ACC112 (cell line): ENCODE measurements around the gene AFF1.

Source experiments
- H2AFZ ChIP-seq: fragments of 200-600 bp; sonication (generic); one replicate; pipeline ENCODE4 v1.6.0; 2017; ENCODE audit warnings: antibody characterized with exemption, low read length; ENCODE audit not compliant: unreplicated experiment
- H3K27ac ChIP-seq: fragments of 200-600 bp; sonication (generic); 2 replicates; pipeline ENCODE4 v1.5.1; 2014; ENCODE audit warnings: low read depth, mild to moderate bottlenecking, antibody characterized with exemption, low read length, moderate library complexity
- H3K27me3 ChIP-seq: fragments of 200-600 bp; sonication (generic); 2 replicates; pipeline ENCODE4 v1.6.1; 2014; ENCODE audit warnings: mild to moderate bottlenecking, antibody characterized with exemption, low read length, moderate library complexity, mixed read lengths; ENCODE audit not compliant: insufficient read depth
- H3K36me3 ChIP-seq: fragments of 200-600 bp; sonication (generic); 2 replicates; pipeline ENCODE4 v1.6.1; 2016; ENCODE audit warnings: mild to moderate bottlenecking, antibody characterized with exemption, low read length, moderate library complexity, mixed read lengths; ENCODE audit not compliant: insufficient read depth
- H3K4me1 ChIP-seq: fragments of 200-600 bp; sonication (generic); one replicate; pipeline ENCODE4 v1.6.1; 2016; ENCODE audit warnings: low read length, mixed read lengths; ENCODE audit not compliant: insufficient read depth, unreplicated experiment, control insufficient read depth
- H3K4me3 ChIP-seq: fragments of 200-600 bp; sonication (generic); 2 replicates; pipeline ENCODE4 v1.5.1; 2014; ENCODE audit warnings: mild to moderate bottlenecking, low read depth, low read length
- H3K79me2 ChIP-seq: fragments of 200-600 bp; sonication (generic); one replicate; pipeline ENCODE4 v1.6.0; 2016; ENCODE audit warnings: low read length; ENCODE audit not compliant: control insufficient read depth, unreplicated experiment, insufficient read depth

The AFF1 gene

DNA sequence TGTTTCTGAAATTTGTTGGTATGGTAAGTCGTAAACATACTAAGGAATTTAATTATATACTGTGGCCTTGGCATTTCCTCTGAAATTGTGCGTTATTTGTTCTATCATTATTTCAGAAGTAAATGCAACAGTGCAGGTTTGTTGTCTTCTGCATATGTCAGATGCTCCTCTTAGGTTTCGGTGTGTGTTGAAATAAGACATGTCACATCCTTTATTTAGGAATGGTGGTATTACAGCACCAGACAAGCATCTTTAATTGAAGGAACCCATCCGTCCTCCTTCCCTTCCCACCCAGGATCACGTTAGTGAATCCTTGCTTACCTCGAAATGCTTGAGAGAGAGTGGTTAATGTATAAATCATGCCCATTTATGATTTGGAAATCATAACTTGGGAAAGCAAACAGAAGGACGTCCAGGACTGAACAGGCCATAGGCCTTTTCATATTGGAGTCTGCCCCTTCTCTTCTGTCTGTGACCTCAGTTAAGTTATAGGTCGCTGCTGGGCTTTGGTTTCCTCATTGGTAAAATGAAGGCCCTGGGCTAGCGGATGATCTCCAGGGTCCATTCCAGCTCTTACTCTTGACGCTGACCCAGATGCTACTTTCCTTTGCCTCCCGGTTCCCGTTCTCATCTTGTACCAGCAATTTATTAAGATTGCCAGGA is 151.5 kb downstream of the AFF1 start:
- H3K27me3 ChIP-seq = no peaks in the 10 kb centered on the region
- no peak overlapping the region for H3K27ac ChIP-seq
- no peak overlapping the region for H2AFZ ChIP-seq
- H3K4me3 ChIP-seq = no peak overlapping the region
- peaks cover 10% of the 10 kb centered on the region for H3K4me1 ChIP-seq
- peaks cover 30% of the 10 kb centered on the region for H3K36me3 ChIP-seq
- H3K79me2 ChIP-seq = peaks cover 29% of the 10 kb centered on the region

DNA sequence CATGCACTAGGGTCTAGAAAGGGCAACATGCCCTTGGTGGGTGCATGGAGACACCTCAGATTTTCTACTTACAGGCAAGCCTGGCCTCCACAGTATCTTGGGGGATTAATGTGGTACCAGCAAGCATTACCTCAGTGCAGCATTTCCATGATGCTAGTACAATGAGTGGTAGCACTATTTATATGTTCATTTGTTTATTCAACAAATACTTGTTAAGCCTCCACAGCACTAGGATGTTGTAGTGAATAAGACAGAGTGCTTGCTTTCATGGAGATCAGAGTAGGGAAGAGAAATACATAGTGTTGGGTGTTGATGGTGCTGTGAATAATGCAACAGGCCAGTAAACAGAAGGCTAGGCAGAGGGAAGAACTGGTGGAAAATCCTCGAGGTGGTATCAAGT is 152.2 kb downstream of the AFF1 start:
- H3K27me3 ChIP-seq = no peaks in the 10 kb centered on the region
- no peak overlapping the region for H2AFZ ChIP-seq
- peaks cover 22% of the 10 kb centered on the region for H3K79me2 ChIP-seq
- H3K36me3 ChIP-seq = peaks cover 33% of the 10 kb centered on the region
- peaks cover 6% of the 10 kb centered on the region for H3K4me1 ChIP-seq
- no peak overlapping the region for H3K27ac ChIP-seq
- H3K4me3 ChIP-seq = no peak overlapping the region

- no peak overlapping the region for H2AFZ ChIP-seq
- H3K4me1 ChIP-seq = peaks cover 7% of the 10 kb centered on the region
- H3K4me3 ChIP-seq = no peak overlapping the region
- H3K27me3 ChIP-seq = no peaks in the 10 kb centered on the region
- H3K36me3 ChIP-seq = peaks cover 33% of the 10 kb centered on the region
- H3K79me2 ChIP-seq = peaks cover 22% of the 10 kb centered on the region
- no peak overlapping the region for H3K27ac ChIP-seq
Measured at GRCh38 chr4:87087420-87087819, 152.6 kb downstream of the AFF1 start.

- Histone ChIP-seq H3K27me3 (no peaks in the 10 kb centered on the region), H3K27ac (no peak overlapping the region), H3K36me3 (peaks cover 33% of the 10 kb centered on the region), H3K4me3 (no peak overlapping the region), H3K79me2 (peaks cover 15% of the 10 kb centered on the region), H2AFZ (no peak overlapping the region), H3K4me1 (peaks cover 15% of the 10 kb centered on the region)
Measured at GRCh38 chr4:87088186-87088585, 153.4 kb downstream of the AFF1 start.

- no peak overlapping the region for H2AFZ ChIP-seq
- H3K27me3 ChIP-seq = no peaks in the 10 kb centered on the region
- peaks cover 6% of the 10 kb centered on the region for H3K79me2 ChIP-seq
- no peak overlapping the region for H3K27ac ChIP-seq
- H3K36me3 ChIP-seq = peaks cover 30% of the 10 kb centered on the region
- H3K4me3 ChIP-seq = no peak overlapping the region
- peaks cover 22% of the 10 kb centered on the region for H3K4me1 ChIP-seq
Measured at GRCh38 chr4:87089368-87089767, 154.6 kb downstream of the AFF1 start.

DNA sequence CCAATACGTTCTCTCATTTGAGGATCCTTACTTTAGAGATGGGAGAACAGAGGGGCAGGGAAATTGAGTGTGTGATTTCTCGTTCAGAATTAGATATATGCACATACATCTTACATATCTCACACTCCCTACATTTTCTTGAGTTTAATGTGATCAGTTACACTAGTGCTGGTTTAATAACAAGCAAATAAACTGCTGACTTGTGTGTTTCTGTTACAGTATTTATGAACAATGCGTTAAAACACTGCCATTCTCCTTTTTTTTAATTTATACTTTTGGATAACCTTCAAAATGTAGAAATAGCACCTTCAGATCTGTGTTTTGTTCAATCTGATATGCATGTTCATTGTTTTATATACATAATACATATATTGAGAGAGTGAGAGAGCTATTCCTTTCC is 155.5 kb downstream of the AFF1 start:
- Histone ChIP-seq H3K4me1 (peaks cover 22% of the 10 kb centered on the region), H2AFZ (no peak overlapping the region), H3K36me3 (peaks cover 23% of the 10 kb centered on the region), H3K27me3 (no peaks in the 10 kb centered on the region), H3K4me3 (no peak overlapping the region), H3K27ac (no peak overlapping the region), H3K79me2 (peaks cover 6% of the 10 kb centered on the region)

- H2AFZ ChIP-seq = no peak overlapping the region
- H3K27ac ChIP-seq = peak overlapping the region; percentile 81
- peaks cover 3% of the 10 kb centered on the region for H3K79me2 ChIP-seq
- H3K36me3 ChIP-seq = peaks cover 16% of the 10 kb centered on the region
- no peak overlapping the region for H3K4me3 ChIP-seq
- peaks cover 22% of the 10 kb centered on the region for H3K4me1 ChIP-seq
- H3K27me3 ChIP-seq = no peaks in the 10 kb centered on the region
Measured at GRCh38 chr4:87092389-87093141, 157.8 kb downstream of the AFF1 start.

- H3K27ac ChIP-seq = peak overlapping the region; percentile 81
- H3K4me1 ChIP-seq = peaks cover 22% of the 10 kb centered on the region
Measured at GRCh38 chr4:87093443-87094123, 158.8 kb downstream of the AFF1 start.

DNA sequence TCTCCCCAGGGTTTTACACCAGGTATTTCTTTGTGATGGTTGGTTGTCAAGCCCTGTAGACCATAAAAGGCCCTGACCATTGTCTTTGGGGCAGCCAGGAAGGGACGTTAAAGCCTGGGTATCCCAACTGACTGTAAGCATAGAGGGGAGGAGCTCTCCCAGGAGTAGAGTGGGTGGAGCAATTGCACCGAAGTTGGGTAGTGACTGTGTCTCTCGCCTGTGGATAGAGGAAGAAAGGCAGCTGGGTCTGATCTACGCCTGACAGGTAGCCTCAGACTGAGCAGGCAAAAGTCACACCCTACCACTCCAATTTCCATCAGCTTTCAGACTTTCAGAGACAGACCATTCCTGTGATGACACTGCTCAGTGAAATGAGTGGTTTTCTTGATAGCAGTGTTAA is 162.3 kb downstream of the AFF1 start:
- Histone ChIP-seq H3K4me1 (peaks cover 24% of the 10 kb centered on the region), H3K27me3 (no peaks in the 10 kb centered on the region), H3K27ac (no peak overlapping the region), H3K79me2 (peaks cover 3% of the 10 kb centered on the region), H3K36me3 (no peaks in the 10 kb centered on the region; the same call in 1 of the 2 replicates), H2AFZ (no peak overlapping the region), H3K4me3 (no peak overlapping the region)

More at GRCh38 chr4:87093443-87094123, 158.8 kb downstream of the AFF1 start:
- no peak overlapping the region for H3K4me3 ChIP-seq
- peaks cover 3% of the 10 kb centered on the region for H3K79me2 ChIP-seq
- H3K36me3 ChIP-seq = peaks cover 16% of the 10 kb centered on the region
- H3K27me3 ChIP-seq = no peaks in the 10 kb centered on the region
- no peak overlapping the region for H2AFZ ChIP-seq

DNA sequence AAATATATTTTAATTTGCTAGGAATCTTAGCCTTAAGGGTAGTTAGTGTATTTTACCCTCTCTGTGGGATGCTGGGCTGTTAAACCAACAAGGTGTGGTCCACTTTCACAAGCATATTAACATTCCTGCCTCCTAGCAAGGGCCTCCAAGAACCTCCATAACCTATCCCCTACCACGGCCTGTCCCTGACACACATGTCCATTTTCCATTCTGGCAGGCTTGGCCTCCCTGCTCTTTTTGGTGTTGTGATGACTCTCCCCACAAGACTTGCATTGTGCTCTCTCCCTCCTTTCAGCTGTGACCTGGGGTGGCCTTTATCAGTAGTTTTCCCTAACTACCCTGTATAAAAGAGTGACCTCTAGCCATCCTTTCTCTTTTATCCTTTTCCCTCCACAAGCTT is 165.4 kb downstream of the AFF1 start:
- no peak overlapping the region for H3K4me3 ChIP-seq
- no peaks in the 10 kb centered on the region for H3K27me3 ChIP-seq
- H3K79me2 ChIP-seq = peaks cover 3% of the 10 kb centered on the region
- no peaks in the 10 kb centered on the region for H3K36me3 ChIP-seq
- H2AFZ ChIP-seq = no peak overlapping the region
- H3K4me1 ChIP-seq = peaks cover 33% of the 10 kb centered on the region
- no peak overlapping the region for H3K27ac ChIP-seq
